Loucy (cell line): ENCODE measurements around the gene UQCR11.
A peak's percentile ranks its signal among the peaks of the same experiment; 100 is the strongest.

ENCODE experiments used
- EZH2phosphoT487 ChIP-seq: fragments of 200-600 bp; IDR thresholded peaks from 2 replicates; pipeline ENCODE4 v1.6.1; 2018; ENCODE audit warnings: antibody characterized with exemption, mild to moderate bottlenecking, moderate library complexity, borderline replicate concordance
- TF ChIP-seq, protein P1 (sequence below): fragments of 200-600 bp; sonication (generic); conservative IDR thresholded peaks from 2 replicates; pipeline ENCODE4 v1.5.1; 2014; ENCODE audit warnings: mild to moderate bottlenecking, antibody characterized with exemption, low read length

DNA sequence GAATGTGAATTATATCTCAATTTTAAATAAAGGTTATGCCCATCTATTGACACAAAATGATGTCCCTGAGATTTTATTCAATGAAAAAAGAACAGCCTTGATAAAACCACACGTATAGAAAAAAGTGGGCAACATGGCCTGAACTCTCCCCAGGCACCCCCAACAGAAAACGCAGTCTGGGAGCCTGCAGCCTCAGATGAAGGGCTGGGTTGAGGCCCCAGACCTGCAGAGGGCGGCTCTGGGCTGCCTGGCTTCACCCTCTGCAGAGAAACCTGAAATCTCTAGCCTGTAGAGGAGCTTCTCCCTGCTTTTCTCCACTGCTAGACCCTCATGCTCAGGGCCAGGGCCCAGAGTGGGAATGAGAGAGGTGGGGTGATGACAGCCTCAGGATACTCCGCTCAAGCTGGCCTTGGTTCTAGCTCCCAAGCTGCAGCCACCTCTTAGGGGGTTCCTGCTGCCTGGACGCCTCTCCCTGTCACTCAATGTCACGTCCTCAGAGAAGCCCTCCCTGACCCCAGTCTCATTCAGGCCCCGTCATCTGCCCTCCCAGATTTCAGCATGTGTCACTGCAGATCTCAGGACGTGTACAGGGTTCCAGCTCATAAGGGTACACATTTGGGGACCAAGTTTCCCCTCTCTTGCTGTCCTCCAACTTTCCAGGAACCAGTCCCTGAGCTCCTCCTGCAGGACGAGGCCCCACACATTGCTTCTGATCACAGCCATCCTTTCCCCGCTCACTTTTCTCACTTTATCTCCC lies 14.4 kb downstream of the UQCR11 start:
- TF ChIP-seq, protein P1, sequence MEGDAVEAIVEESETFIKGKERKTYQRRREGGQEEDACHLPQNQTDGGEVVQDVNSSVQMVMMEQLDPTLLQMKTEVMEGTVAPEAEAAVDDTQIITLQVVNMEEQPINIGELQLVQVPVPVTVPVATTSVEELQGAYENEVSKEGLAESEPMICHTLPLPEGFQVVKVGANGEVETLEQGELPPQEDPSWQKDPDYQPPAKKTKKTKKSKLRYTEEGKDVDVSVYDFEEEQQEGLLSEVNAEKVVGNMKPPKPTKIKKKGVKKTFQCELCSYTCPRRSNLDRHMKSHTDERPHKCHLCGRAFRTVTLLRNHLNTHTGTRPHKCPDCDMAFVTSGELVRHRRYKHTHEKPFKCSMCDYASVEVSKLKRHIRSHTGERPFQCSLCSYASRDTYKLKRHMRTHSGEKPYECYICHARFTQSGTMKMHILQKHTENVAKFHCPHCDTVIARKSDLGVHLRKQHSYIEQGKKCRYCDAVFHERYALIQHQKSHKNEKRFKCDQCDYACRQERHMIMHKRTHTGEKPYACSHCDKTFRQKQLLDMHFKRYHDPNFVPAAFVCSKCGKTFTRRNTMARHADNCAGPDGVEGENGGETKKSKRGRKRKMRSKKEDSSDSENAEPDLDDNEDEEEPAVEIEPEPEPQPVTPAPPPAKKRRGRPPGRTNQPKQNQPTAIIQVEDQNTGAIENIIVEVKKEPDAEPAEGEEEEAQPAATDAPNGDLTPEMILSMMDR = peak; percentile 54
- TF ChIP-seq EZH2phosphoT487 = no peak
